Measurements from ENCODE around the gene FOSB.

FOSB gene

DNA sequence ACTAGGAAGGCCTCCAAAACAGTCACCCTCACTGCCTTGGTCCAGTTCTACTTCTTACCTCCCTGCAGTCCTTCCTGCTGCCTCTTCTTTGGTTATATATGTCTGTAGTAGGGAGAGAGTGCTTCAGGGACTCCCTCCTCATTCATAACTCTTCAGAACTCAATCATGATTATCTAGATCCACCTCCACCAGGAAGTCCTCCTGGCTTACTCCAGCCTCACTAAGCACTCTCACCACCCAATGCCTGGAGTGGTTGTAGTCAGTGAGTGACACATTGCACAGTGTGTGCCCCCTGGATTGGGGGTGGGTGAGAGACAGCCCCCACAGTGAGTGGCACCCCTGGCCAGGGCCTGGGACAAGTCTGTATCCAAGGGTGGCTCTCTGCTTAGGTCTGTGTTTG is 10.0 kb upstream of the FOSB start:
- TF ChIP-seq CTCF (IDR thresholded peaks at IDR 0.05; ENCODE audit: low read depth, low read length, missing control alignments) = no peak
- H3K4me3 ChIP-seq (ENCODE audit: low read depth, low read length) = no peak overlapping the region
- no peak for DNase-seq (ENCODE audit: low read depth)

- TF ChIP-seq CTCF (IDR thresholded peaks at IDR 0.05; ENCODE audit: low read depth, low read length, missing control alignments) = no peak
- no peak for DNase-seq (ENCODE audit: low read depth)
- H3K4me3 ChIP-seq (ENCODE audit: low read depth, low read length) = no peak overlapping the region
Measured at GRCh38 chr19:45460807-45461347, 6.9 kb upstream of the FOSB start.

- DNase-seq (ENCODE audit: low read depth) = no peak
- no peak for TF ChIP-seq CTCF (IDR thresholded peaks at IDR 0.05; ENCODE audit: low read depth, low read length, missing control alignments)
- no peak overlapping the region for H3K4me3 ChIP-seq (ENCODE audit: low read depth, low read length)
Measured at GRCh38 chr19:45462174-45462573, 5.6 kb upstream of the FOSB start.

DNA sequence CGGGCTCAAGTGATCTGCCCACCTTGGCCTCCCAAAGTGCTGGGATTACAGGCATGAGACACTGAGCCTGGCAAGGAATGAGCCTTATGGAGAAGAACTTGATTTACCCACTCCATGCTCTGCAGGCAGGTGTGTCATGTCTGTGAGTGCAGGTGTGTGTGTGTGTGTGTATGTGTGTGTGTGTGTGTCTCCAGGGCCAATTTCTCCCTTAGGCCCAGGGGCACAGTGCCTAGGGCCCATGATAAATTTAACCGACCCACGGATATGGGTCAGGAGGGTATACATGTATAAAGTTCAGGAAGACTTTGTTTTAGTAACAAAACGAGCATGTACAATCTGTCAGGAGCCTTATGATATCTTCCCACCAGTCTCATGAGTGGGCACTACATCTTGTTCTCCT is 4.6 kb upstream of the FOSB start:
- no peak for TF ChIP-seq CTCF (IDR thresholded peaks at IDR 0.05; ENCODE audit: low read depth, low read length, missing control alignments)
- no peak for DNase-seq (ENCODE audit: low read depth)
- no peak overlapping the region for H3K4me3 ChIP-seq (ENCODE audit: low read depth, low read length)

- H3K4me3 ChIP-seq (ENCODE audit: low read depth, low read length) = no peak overlapping the region
- no peak for DNase-seq (ENCODE audit: low read depth)
- no peak for TF ChIP-seq CTCF (IDR thresholded peaks at IDR 0.05; ENCODE audit: low read depth, low read length, missing control alignments)
Measured at GRCh38 chr19:45464274-45464673, 3.5 kb upstream of the FOSB start.

- H3K4me3 ChIP-seq (ENCODE audit: low read depth, low read length) = no peak overlapping the region
- TF ChIP-seq CTCF (IDR thresholded peaks at IDR 0.05; ENCODE audit: low read depth, low read length, missing control alignments) = no peak
- DNase-seq (ENCODE audit: low read depth) = no peak
Measured at GRCh38 chr19:45464852-45465441, 2.8 kb upstream of the FOSB start.

DNA sequence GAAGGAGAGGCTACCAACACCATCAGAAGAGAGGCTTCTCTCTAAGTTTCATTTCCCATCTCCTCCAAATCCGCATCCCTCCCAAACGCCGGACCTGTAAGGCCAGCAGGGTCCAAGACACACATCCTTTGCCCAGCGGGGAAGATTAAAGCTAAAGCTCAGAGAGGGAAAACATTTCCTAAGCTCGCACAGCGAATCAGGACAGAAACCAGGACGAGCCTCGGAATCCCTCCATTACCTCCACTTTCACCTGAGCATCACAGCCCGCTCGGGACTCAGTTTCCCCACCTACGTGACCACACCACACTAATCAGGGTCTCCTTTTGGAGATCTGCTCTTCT is 711 bp upstream of the FOSB start:
- DNase-seq (ENCODE audit: low read depth) = no peak
- peak overlapping the region; percentile 61 for H3K4me3 ChIP-seq (ENCODE audit: low read depth, low read length)
- no peak for TF ChIP-seq CTCF (IDR thresholded peaks at IDR 0.05; ENCODE audit: low read depth, low read length, missing control alignments)

All from GM12864 (cell line).